Brain microvascular endothelial cell (primary cell): ENCODE results near the gene EIF4E2.

Experiments used
- DNase-seq: peaks from one replicate; pipeline ENCODE4 v3.0.0-alpha.2; 2020
- H3K27ac ChIP-seq: fragments of 250-450 bp; sonication (Bioruptor Pico); 2 replicates; pipeline ENCODE4 v1.5.1; 2020; ENCODE audit warnings: mild to moderate bottlenecking, moderate library complexity
- H3K27me3 ChIP-seq: fragments of 250-450 bp; sonication (Bioruptor Pico); replicated peaks from 2 replicates; pipeline ENCODE4 v1.5.1; 2020; ENCODE audit warnings: mild to moderate bottlenecking
- H3K36me3 ChIP-seq: fragments of 250-450 bp; sonication (Bioruptor Pico); replicated peaks from 2 replicates; pipeline ENCODE4 v1.5.1; 2020; ENCODE audit warnings: mild to moderate bottlenecking
- H3K4me3 ChIP-seq: 2 replicates; pipeline ENCODE4 v1.5.1; 2011; ENCODE audit warnings: low read depth, mild to moderate bottlenecking, control low read depth, low read length, moderate library complexity
- in situ Hi-C: cut with HindIII; loops from 2 replicates; pipeline ENCODE4 v1.10.0; 2017; ENCODE audit warnings: low sequenced_read_pairs, low pct_ligation_motif_present
- TF ChIP-seq, protein P1 (sequence below): IDR thresholded peaks from 2 replicates; pipeline ENCODE4 v1.5.1; 2011; ENCODE audit warnings: low read depth, mild to moderate bottlenecking, moderate library complexity, low read length, control low read depth, inconsistent platforms; ENCODE audit errors: missing control alignments

Gene EIF4E2

GRCh38 chr2:232571026-232571474, 20.6 kb downstream of the EIF4E2 start:
- TF ChIP-seq, protein P1, sequence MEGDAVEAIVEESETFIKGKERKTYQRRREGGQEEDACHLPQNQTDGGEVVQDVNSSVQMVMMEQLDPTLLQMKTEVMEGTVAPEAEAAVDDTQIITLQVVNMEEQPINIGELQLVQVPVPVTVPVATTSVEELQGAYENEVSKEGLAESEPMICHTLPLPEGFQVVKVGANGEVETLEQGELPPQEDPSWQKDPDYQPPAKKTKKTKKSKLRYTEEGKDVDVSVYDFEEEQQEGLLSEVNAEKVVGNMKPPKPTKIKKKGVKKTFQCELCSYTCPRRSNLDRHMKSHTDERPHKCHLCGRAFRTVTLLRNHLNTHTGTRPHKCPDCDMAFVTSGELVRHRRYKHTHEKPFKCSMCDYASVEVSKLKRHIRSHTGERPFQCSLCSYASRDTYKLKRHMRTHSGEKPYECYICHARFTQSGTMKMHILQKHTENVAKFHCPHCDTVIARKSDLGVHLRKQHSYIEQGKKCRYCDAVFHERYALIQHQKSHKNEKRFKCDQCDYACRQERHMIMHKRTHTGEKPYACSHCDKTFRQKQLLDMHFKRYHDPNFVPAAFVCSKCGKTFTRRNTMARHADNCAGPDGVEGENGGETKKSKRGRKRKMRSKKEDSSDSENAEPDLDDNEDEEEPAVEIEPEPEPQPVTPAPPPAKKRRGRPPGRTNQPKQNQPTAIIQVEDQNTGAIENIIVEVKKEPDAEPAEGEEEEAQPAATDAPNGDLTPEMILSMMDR, result no peak
- Histone ChIP-seq H3K27ac (no peak overlapping the region), H3K36me3 (peaks cover 58% of the 10 kb centered on the region), H3K4me3 (no peak overlapping the region), H3K27me3 (no peaks in the 10 kb centered on the region)
- in situ Hi-C loops, result no loop called here
- DNase-seq, result no peak

DNA sequence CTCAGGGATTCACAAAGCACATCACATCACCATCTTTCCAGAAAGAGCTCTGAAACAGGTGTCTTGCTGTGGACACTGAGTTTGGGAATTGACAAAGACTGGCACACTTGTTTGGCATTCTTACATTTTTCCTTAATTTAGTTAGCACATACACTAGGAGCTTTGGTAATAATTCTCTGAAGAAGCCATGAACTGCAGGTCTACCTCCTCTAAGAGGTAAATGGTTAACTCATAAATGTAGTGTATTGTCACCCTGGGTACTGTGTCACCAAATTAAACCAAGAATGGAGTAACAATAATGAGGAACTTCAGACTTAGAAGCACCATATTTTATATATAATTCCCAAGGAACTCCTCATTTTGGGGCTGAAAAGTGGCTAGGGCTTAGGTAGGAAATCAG, 22.6 kb downstream of the EIF4E2 start:
- in situ Hi-C loops, result no loop called here

GRCh38 chr2:232573771-232574435, 23.4 kb downstream of the EIF4E2 start:
- in situ Hi-C loops, result no loop called here
- H3K4me3 ChIP-seq, result no peak overlapping the region
- no peaks in the 10 kb centered on the region for H3K27me3 ChIP-seq
- no peak overlapping the region for H3K27ac ChIP-seq
- TF ChIP-seq, protein P1, result no peak
- DNase-seq, result no peak
- H3K36me3 ChIP-seq, result peaks cover 33% of the 10 kb centered on the region

More for the DNA sequence above, 22.6 kb downstream of the EIF4E2 start:
- Histone ChIP-seq H3K27ac (no peak overlapping the region), H3K4me3 (no peak overlapping the region), H3K36me3 (peaks cover 39% of the 10 kb centered on the region), H3K27me3 (no peaks in the 10 kb centered on the region)
- no peak for DNase-seq
- TF ChIP-seq, protein P1, result no peak

DNA sequence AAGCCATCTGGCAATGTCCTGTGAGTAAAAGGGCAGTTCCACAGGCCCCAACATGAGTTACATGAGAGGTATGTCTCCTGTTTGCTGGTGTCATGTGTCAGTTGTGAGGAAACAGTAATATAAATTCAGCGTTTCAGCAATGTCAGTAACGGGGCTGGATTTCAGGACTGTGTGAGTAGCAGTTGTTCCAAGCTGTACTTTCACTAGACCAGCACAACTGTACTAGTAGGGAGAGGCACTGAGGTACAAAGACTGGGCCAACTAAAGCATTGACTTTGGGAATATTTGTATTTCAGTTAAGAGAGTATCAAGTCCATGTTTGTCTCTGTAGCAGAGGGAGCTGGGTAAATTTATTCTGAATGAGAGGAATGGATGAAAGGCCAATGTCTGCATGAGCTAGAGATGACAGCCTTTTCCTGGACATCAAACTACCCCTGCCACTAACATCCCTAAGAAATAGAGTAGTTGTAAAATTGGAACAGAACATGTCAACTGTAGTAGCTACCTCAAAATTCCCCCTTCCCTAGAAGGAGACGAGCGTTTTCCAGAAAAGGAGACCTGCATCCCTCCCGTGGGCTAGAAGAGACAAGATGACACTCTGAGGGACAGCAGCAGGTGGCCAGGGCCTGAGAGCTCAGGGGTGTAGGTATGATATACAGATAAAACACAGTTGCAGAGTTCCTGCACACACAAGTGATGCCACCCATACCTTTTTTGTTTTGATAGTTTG, 24.4 kb downstream of the EIF4E2 start:
- no peak for DNase-seq
- in situ Hi-C loops, result no loop called here
- no peak overlapping the region for H3K4me3 ChIP-seq
- TF ChIP-seq, protein P1, result no peak
- H3K36me3 ChIP-seq, result peaks cover 24% of the 10 kb centered on the region
- H3K27ac ChIP-seq, result no peak overlapping the region
- no peaks in the 10 kb centered on the region for H3K27me3 ChIP-seq

- in situ Hi-C loops, result no loop called here
- DNase-seq, result no peak
- TF ChIP-seq, protein P1, result no peak
- Histone ChIP-seq H3K27ac (no peak overlapping the region), H3K27me3 (no peaks in the 10 kb centered on the region), H3K4me3 (no peak overlapping the region), H3K36me3 (peaks cover 19% of the 10 kb centered on the region)
These were observed 24.9 kb downstream of the EIF4E2 start for GRCh38 chr2:232575404-232575746.
